ENCODE data around the gene RARA. TPM values are rescaled to one million over a fixed set of nuclear protein-coding genes. Genes with fewer than 3 reads are reported as not detected.

The RARA gene
- total RNA-seq, result 6.2 and 7.7 TPM in 2 replicates

DNA sequence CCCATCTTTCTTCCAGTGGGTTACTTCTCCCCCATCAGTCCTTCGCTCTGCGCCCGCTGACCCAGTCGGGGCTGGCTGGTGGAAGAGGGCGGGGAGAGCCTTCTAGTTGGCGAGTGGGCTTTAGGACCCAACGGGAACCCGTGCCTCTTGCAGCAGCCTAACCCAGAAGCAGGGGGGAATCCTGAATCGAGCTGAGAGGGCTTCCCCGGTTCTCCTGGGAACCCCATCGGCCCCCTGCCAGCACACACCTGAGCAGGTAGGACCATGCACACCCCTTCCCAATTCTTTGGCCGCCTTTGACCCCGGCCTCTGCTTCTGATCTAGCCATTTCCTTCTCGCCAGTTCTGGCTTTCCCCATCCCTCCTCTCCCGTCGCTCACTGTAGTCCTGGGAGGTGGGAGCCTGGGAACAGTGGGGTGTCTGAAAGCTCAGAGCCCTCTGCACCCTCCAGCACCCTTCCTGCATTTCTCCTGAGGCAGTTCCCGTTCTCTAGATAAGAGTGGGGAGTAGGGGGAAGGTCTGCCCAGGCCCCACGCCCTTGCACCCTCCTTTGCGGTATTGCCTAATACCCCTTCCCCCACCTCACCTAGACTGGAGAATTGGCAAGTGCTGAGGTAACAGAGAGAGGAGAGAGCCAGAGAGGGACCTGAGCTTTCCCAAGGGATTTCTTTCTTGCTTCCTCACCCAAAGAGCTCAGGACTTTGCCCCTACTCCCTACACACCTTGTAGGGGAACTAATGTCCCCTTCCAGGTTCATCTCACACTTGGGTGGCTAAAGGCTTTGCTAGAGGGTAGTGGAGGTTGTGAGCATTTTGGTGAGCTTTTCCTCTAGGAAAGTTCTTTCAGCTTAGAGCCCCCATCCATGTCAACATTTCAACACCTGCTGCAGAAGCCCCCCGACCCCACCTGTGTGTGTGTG lies at the start of gene RARA:
TSS of gene RARA (plus strand) at position 150 of the 918 bp plus-strand sequence. CDS start 22,039 bp downstream, outside the sequence.

DNA sequence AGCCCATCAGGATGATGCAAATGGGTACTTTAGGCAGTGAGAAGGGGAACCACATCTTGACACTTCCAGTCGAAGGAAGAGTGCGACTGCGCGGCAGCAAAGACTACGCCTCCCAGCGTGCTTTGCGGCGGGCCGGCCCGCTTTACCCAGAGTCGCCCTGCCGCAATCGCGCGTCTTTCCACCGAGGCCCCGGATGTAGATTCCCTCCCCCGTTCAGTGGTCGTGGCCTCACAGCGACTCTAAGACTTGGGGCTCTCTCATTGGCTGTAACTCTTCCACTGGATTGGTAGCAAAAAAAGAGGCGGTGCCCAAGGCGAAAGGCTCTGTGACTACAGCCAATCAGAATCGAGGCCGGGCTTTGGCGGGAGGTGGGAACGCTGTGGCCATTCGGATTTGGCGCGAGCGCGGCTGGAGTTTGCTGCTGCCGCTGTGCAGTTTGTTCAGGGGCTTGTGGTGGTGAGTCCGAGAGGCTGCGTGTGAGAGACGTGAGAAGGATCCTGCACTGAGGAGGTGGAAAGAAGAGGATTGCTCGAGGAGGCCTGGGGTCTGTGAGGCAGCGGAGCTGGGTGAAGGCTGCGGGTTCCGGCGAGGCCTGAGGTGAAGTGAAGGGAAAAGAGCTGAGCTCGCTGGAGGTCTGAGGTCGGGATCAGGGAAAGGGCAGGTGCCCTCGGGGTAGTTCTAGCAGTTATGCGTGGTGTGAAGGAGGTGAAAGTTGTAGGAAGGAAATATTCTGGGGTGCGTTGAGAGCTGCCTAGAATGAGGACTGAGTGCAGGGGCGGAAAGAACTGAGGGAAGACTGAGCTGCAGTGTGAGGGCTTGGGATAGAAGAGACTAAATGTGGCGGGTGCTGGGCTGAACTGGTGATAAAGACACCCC lies 21.2 kb upstream of the RARA start, which contains the start of gene CDC6:
TSS of gene CDC6 (plus strand) at position 386 of the 876 bp plus-strand sequence. CDS start 1,542 bp downstream, outside the sequence.

DNA sequence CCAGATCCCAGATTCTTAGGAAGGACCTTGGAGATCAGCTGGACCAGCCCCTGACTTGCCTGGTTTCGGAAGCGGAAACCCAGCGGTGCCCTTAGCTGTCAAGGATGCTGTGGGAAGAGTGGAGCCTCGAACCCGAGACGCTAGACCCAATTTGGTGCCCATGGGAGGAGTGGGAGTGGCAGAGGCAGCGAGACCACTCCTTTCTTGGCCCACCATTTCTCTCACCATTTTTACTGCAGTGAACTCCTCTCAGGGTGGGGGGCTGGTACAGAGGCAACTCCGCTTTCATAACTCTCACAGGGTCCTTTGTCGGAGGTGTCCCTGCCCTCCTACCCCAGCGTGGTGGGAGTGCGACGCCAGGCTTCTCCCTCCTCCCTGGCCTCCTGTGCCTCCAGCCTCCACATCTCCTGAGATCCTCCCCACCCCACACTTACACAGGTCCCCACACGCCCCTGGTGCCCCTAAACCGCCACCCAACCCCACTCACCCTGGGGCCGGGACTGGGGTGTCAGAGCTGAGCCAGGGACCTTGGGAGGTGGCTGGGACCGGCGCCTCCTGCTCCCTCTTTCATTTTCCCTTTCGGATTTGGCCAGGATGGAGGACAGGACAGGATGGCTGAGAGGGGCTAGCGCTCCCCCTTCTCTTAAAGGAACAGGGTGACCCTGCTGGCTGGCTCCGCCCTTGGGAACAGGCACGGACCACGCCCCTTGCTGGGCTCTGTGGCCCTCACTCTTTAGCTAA lies 55.3 kb downstream of the RARA start, which contains the start of gene GJD3:
TSS of gene GJD3 (minus strand) at position 617 of the 741 bp plus-strand sequence. CDS start 922 bp downstream, outside the sequence.

Other genes with a start within 250 kb of the RARA start
- 21.3 and 34.4 TPM in 2 replicates for gene THRA, start 246.2 kb upstream of the RARA start, total RNA-seq
- gene NR1D1, start 208.6 kb upstream of the RARA start, total RNA-seq, result 0.77 and 1.1 TPM in 2 replicates
- 35.2 and 38.9 TPM in 2 replicates for gene MSL1, start 187.2 kb upstream of the RARA start, total RNA-seq
- 22.6 and 34.3 TPM in 2 replicates for gene CASC3, start 168.6 kb upstream of the RARA start, total RNA-seq
- gene RAPGEFL1, start 131.7 kb upstream of the RARA start, total RNA-seq, result 0.77 and 0.85 TPM in 2 replicates
- 6.5 and 7.1 TPM in 2 replicates for gene WIPF2, start 89.9 kb upstream of the RARA start, total RNA-seq
- gene CDC6, start 21.3 kb upstream of the RARA start, total RNA-seq, result 3.7 and 48.1 TPM in 2 replicates
- gene GJD3, start 55.6 kb downstream of the RARA start, total RNA-seq, result 0.77 and 4.5 TPM in 2 replicates
- 17.5 and 163 TPM in 2 replicates for gene TOP2A, start 108.7 kb downstream of the RARA start, total RNA-seq
- 222 and 518 TPM in 2 replicates for gene IGFBP4, start 134.3 kb downstream of the RARA start, total RNA-seq
- not detected in 2 replicates for gene TNS4, start 192.4 kb downstream of the RARA start, total RNA-seq